ENCODE measurements around the gene CHMP2B.

DNA sequence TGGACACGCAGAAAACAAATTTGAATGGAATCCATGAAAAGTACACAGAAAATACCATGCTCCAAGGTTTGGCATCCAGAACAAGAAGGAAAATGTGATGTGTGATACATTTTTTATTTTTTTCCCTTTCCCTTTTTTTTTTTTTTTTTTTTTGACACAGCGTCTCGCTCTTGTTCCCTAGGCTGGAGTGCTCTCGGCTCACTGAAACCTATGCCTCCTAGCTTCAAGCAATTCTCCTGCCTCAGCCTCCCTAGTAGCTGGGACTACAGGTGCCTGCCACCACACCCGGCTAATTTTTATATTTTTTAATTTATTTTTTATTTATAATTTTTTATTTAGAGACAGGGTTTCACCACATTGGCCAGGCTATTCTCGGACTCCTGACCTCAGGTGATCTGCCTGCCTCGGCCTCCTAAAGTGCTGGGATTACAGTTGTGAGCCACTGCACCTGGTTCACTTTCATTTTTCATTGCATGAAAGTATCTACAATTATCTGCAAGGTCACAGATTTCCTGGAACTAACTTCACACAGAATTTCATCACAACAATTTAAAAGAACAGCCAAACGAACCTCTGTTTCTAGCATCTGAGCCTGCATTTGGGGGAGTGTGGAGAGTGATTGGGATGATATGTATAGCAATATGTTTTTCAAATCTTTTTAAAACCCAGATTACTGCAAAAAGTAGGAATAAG, 41.0 kb downstream of the CHMP2B start:
- TF ChIP-seq POLR2A (IDR thresholded peaks at IDR 0.05), result no peak
- TF ChIP-seq, protein P1, sequence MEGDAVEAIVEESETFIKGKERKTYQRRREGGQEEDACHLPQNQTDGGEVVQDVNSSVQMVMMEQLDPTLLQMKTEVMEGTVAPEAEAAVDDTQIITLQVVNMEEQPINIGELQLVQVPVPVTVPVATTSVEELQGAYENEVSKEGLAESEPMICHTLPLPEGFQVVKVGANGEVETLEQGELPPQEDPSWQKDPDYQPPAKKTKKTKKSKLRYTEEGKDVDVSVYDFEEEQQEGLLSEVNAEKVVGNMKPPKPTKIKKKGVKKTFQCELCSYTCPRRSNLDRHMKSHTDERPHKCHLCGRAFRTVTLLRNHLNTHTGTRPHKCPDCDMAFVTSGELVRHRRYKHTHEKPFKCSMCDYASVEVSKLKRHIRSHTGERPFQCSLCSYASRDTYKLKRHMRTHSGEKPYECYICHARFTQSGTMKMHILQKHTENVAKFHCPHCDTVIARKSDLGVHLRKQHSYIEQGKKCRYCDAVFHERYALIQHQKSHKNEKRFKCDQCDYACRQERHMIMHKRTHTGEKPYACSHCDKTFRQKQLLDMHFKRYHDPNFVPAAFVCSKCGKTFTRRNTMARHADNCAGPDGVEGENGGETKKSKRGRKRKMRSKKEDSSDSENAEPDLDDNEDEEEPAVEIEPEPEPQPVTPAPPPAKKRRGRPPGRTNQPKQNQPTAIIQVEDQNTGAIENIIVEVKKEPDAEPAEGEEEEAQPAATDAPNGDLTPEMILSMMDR (IDR thresholded peaks at IDR 0.05), result no peak
